ENCODE measurements around the gene NRG2. TPM values are rescaled to one million over a fixed set of nuclear protein-coding genes. Genes with fewer than 3 reads are reported as not detected.

NRG2 gene
- total RNA-seq, 4 donors from 2014 or later = 4.5 to 7.0 (median 5.4) TPM

GRCh38 chr5:139804800-139805397 is 238.2 kb downstream of the NRG2 start:
- Histone ChIP-seq H3K9me3 (no peaks in the 10 kb centered on the region), H3K36me3 (no peaks in the 10 kb centered on the region), H3K4me3 (no peak overlapping the region), H3K27ac (no peak overlapping the region), H3K27me3 (peaks cover 33% of the 10 kb centered on the region), H3K4me1 (no peaks in the 10 kb centered on the region)
- WGBS = 91% methylated on average over 11 of the region's 17 CpGs
- no peak for TF ChIP-seq POLR2AphosphoS5 (IDR thresholded peaks at IDR 0.05)
- no peak for TF ChIP-seq POLR2A (IDR thresholded peaks at IDR 0.05)
- no peak for TF ChIP-seq EP300 (IDR thresholded peaks at IDR 0.05)
- TF ChIP-seq, protein P1, sequence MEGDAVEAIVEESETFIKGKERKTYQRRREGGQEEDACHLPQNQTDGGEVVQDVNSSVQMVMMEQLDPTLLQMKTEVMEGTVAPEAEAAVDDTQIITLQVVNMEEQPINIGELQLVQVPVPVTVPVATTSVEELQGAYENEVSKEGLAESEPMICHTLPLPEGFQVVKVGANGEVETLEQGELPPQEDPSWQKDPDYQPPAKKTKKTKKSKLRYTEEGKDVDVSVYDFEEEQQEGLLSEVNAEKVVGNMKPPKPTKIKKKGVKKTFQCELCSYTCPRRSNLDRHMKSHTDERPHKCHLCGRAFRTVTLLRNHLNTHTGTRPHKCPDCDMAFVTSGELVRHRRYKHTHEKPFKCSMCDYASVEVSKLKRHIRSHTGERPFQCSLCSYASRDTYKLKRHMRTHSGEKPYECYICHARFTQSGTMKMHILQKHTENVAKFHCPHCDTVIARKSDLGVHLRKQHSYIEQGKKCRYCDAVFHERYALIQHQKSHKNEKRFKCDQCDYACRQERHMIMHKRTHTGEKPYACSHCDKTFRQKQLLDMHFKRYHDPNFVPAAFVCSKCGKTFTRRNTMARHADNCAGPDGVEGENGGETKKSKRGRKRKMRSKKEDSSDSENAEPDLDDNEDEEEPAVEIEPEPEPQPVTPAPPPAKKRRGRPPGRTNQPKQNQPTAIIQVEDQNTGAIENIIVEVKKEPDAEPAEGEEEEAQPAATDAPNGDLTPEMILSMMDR (IDR thresholded peaks at IDR 0.05) = no peak
- DNase-seq (ENCODE audit: low spot score in 2 of 2) = no peak

GRCh38 chr5:139803978-139804377 is 239.1 kb downstream of the NRG2 start:
- no peak for DNase-seq (ENCODE audit: low spot score in 2 of 2)
- H3K27me3 ChIP-seq = peaks cover 42% of the 10 kb centered on the region
- H3K36me3 ChIP-seq = no peaks in the 10 kb centered on the region
- H3K27ac ChIP-seq = no peak overlapping the region
- WGBS = no CpG with 5 or more reads among the region's 2 CpGs
- no peaks in the 10 kb centered on the region for H3K4me1 ChIP-seq
- no peaks in the 10 kb centered on the region for H3K9me3 ChIP-seq
- TF ChIP-seq EP300 (IDR thresholded peaks at IDR 0.05) (no peak), POLR2A (IDR thresholded peaks at IDR 0.05) (no peak), POLR2AphosphoS5 (IDR thresholded peaks at IDR 0.05) (no peak)
- TF ChIP-seq, protein P1 (IDR thresholded peaks at IDR 0.05) = no peak
- H3K4me3 ChIP-seq = no peak overlapping the region

- DNase-seq (ENCODE audit: low spot score in 2 of 2) = no peak
- H3K4me3 ChIP-seq = no peak overlapping the region
- peaks cover 13% of the 10 kb centered on the region for H3K4me1 ChIP-seq
- peaks cover 81% of the 10 kb centered on the region for H3K27me3 ChIP-seq
- no peaks in the 10 kb centered on the region for H3K9me3 ChIP-seq
- TF ChIP-seq POLR2AphosphoS5 (IDR thresholded peaks at IDR 0.05) (no peak), EP300 (IDR thresholded peaks at IDR 0.05) (no peak), POLR2A (IDR thresholded peaks at IDR 0.05) (no peak)
- TF ChIP-seq, protein P1 (IDR thresholded peaks at IDR 0.05) = no peak
- H3K36me3 ChIP-seq = no peaks in the 10 kb centered on the region
- H3K27ac ChIP-seq = no peak overlapping the region
These were observed 243.7 kb downstream of the NRG2 start for GRCh38 chr5:139799359-139799758.

DNA sequence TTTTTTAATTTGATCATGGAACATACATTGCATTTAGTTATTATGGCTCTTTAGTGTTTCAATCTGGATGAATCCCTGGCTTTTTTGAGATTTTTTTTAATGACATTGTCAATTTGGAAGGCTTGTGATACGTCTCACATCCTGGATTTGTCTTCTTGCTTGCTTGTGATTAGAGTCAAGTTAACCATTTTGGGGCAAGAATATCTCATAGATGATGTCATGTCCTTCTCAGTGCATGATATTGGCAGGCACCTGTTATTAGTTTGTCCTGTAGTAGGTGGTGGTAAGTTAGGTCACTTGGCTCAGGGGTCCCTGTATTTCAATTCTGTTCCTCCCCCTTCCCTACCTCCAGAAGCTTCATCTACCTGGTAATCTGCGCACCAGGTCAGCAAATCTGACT is 244.2 kb downstream of the NRG2 start:
- TF ChIP-seq POLR2AphosphoS5 (IDR thresholded peaks at IDR 0.05) = no peak
- TF ChIP-seq POLR2A (IDR thresholded peaks at IDR 0.05) = no peak
- no peak for TF ChIP-seq EP300 (IDR thresholded peaks at IDR 0.05)
- TF ChIP-seq, protein P1 (IDR thresholded peaks at IDR 0.05) = no peak
- Histone ChIP-seq H3K27ac (no peak overlapping the region), H3K4me1 (peaks cover 13% of the 10 kb centered on the region), H3K9me3 (no peaks in the 10 kb centered on the region), H3K36me3 (no peaks in the 10 kb centered on the region), H3K27me3 (peaks cover 81% of the 10 kb centered on the region), H3K4me3 (no peak overlapping the region)
- WGBS = 86% methylated on average over 2 of the region's 2 CpGs
- no peak for DNase-seq (ENCODE audit: low spot score in 2 of 2)

- Histone ChIP-seq H3K27ac (no peak overlapping the region), H3K27me3 (peaks cover 72% of the 10 kb centered on the region), H3K4me1 (peaks cover 13% of the 10 kb centered on the region), H3K36me3 (no peaks in the 10 kb centered on the region), H3K9me3 (no peaks in the 10 kb centered on the region), H3K4me3 (no peak overlapping the region)
- TF ChIP-seq, protein P1 (IDR thresholded peaks at IDR 0.05) = no peak
- TF ChIP-seq EP300 (IDR thresholded peaks at IDR 0.05) (no peak), POLR2AphosphoS5 (IDR thresholded peaks at IDR 0.05) (no peak), POLR2A (IDR thresholded peaks at IDR 0.05) (no peak)
- DNase-seq (ENCODE audit: low spot score in 2 of 2) = no peak
- WGBS = 63% methylated on average over 9 of the region's 9 CpGs
These were observed 245.1 kb downstream of the NRG2 start for GRCh38 chr5:139797856-139798510.
